GM21526 (cell line): Measurements from ENCODE around the gene CTBP2.

Experiments
- ATAC-seq: cut with Tn5 transposase; IDR thresholded peaks from one replicate; pipeline ENCODE4 v1.9.1; 2021; ENCODE audit warnings: moderate library complexity; ENCODE audit not compliant: unreplicated experiment, low FRiP score

Gene CTBP2

DNA sequence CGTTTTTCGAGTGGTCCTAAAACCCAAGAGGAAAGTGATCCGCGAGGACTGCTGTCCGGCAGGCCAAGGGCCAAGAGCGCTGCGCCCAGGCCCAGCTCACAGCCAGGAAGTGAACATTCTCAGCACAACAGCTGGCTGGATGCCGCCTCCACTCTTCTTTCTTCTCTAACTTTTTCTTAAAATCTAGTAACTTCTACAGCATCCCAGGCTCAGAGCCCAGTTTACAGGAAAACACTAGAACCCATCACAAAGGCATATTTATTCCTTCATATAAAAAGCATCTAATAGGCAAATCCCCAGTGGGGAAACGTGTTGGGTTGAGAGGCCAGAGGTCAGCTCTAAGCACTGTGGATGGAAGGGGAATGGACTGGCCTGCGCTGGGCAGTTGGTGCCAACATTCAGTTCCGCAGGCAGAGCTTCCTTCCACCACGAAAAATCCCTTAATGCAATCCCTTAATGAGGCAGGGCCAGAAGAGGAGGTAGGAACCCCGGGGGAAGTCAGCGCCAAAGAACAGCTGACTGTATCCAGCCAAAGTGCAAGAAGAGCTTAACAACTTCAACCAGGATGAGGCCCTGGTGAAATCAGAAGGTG lies 143.7 kb downstream of the CTBP2 start:
- no peak for ATAC-seq

DNA sequence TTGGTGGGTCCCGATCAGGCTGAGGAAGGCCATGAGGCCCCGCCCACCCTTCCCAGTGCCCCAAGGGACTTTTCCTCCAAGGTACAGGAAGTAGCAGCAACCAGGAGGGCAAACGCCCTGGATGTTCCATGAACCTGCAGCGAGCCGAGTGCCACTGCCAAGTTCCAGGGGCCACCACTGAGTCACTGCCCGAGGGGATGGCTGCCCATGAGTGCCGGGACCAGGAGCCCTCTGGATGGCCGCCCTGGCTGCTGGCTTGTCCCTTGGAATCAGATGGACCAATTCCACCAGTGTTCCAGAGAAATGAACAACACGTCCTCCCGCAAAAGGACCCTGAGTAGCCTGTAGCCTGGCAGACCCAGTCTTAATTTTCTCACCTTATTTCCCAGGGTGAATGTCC lies 144.2 kb downstream of the CTBP2 start:
- no peak for ATAC-seq

GRCh38 chr10:125015356-125015944 lies 144.9 kb downstream of the CTBP2 start:
- ATAC-seq = no peak

DNA sequence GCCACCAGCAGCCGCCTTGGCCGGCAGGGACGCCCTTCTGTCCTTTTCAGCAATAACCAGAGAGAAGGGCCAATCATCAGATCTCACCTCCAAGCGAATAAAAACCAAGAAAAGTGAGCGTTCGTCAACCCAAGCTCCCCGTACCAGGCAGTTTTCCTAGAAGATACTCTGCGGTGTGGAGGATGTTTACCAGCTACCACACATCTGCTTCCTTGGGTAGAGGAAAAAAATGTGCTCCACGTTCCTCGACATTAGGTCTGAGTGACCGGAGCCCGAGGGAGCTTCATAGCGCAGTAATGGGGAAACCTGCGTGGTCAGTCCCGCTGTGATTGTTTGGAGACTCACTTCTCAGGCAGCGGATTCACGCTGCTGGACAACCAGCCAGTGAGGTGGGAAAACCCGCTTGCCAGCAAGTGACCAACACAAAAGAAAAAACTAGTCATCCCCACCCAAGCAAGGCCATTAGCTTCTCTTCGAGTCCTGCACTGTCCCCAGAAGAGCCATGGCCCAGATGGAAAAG lies 145.5 kb downstream of the CTBP2 start:
- no peak for ATAC-seq

DNA sequence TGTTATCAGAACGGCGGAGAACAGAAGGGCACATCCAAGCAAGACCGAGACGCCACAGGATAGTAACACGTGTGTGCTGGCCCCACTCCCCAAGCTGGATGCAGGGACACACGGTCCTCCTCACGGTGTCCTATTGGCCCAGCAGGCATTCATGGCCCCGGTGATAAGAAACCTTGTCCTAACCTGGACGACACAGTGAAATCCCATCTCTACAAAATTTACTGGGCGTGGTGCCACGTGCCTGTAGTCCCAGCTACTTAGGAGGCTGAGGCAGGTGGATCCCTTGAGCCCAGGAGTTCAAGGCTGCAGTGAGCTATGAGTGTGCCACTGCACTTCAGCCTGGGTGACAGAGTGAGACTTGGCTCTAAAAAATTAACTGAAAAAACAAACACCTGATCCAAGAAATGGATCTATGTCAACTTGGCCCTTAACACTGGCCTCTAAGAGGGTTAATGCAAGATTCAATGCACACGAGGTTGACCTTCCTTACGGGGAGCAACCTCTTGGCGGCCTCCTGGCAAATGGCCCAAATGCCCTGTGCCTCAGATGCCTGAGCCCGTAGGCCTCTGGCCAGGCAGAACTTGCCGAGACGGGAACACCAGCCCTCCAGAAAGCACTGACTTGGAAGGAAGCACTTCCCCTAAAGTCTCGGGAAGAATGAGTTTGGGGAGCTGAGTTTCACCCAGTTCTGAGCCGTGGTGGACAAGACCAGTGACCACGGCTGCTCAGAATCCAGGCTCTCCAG lies 146.1 kb downstream of the CTBP2 start:
- no peak for ATAC-seq

- ATAC-seq = no peak
Measured at GRCh38 chr10:125013529-125013872, 146.9 kb downstream of the CTBP2 start.

DNA sequence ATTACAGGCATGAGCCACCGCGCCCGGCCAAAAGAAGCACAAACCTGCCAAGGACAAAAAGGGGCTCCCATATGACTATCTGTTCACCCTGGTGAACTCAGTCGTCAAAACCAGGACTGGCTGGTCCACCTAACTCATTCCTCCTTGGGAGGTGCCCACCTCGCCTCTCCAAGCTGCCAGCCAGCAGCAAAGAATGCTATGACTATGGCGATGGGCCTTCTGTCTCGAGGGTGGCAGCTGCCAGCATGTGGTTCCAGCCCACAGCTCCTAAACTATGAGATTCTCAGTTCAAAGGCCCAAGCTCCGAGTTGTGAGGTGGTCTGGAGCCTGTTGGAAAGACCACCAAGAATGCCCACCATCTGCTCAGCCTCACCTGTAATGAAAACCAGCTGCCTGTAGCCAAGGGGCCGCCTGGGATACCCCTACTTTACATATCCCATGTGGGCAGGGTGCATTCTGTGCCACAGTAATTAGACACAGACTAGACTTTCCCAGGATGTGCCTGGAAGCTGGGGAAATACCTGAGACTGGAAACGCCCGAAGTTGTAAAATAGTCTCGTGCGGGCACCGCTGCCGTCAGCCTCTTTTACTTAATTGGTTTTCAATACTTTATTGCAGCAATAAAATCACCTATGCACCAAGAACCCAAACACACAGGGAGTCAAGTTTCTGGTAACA lies 147.4 kb downstream of the CTBP2 start:
- ATAC-seq = no peak

DNA sequence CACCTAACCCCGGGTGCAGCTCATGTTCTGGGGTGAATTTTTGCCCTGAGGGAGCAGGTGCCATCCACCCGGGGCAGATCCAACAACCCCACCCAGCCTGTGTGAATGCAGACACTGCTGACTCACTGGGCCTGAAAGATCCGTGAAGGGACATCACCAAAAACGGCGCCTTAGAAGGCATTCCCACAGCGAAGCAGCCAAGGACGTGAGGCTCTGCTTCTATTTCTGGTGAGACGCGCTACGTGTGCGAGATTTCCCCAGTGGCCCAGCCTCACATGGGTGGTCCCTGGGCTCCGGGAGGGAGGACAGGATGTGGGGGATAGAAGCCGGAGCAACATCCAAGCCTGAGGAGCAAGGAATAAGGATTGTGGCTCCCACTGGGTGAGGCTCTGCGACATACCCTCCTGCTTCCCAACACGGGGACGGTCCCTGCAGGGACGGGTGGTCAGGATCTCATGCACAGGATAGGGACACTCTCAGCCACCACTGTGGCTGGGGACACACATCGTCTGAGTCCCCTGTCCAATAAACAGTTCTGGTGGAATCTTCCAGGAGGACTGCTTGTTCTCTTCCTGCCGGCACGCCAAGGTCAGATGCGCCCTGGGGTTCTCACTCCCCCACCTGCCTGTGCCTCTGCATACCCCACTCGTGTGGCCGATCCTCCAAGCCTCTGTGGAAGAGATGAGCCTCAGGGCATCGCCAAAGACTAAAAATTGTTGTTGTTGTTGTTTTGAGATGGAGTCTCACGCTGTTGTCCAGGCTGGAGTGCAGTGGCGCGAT lies 148.2 kb downstream of the CTBP2 start:
- ATAC-seq = no peak

- no peak for ATAC-seq
Measured at GRCh38 chr10:125011171-125011925, 149.0 kb downstream of the CTBP2 start.

DNA sequence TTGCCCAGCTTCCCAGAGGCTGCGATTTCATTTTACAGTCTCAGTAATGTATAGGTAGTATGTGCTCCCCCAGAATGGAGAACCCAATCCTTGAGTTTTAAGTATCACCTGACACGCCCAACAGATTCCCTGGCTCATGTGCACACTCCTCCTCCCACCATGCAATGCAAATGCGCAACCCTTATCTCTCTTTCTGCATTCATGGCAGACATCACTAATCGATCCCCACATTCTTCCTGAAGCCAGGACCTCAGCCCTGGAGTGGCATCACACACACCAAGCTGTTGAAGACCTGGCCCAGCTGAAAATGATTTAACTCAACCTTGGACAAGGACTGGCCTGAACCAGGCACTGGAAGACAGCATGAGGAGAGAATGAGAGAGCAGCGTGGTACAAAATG lies 150.0 kb downstream of the CTBP2 start:
- no peak for ATAC-seq

- no peak for ATAC-seq
Measured at GRCh38 chr10:125009661-125010161, 150.7 kb downstream of the CTBP2 start.

DNA sequence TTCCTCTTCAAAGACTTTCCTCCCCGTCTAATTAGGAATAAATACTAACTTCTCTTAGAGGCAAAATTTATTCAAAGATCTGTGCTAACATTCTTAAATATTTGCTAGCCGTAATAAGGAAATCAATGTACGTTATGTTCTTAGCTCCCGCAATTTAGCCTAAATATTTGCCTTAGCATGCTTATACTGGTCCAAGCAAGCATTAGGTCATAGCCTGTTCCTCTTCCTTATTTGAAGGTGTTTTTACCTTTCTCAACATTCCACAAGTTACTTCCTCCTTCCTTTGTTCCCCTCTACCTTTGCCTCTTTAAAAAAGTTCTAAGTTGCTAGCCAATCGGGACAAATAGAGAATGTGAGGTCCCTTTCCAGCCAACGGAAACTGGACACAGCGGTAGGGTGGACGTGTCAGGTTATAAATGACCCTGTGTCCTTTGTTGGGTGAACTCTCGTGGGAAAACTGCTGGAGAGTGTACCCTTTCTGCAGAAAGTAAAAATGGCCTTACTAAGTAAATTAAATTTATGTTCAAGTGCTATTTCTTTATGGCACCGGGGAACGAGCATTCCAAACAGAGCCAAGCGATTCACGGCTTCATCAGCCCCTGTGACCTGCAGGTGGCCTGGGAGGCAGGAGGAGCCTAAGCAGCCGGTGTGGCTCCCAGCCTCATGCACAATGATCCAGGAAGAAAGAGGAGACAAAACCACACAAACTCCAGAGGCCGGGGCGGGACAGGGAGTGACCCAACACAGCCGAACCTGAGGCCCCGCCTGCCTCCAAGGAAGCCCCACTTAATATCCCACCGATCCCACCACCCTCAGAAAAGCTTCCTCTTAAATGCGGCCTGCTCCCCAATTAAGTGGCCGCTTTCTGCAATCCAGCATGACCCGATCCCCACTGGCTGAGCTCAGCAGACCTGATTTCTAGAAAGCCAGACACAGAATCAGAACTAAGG lies 151.4 kb downstream of the CTBP2 start:
- no peak for ATAC-seq

- ATAC-seq = no peak
Measured at GRCh38 chr10:125007436-125007835, 152.9 kb downstream of the CTBP2 start.

DNA sequence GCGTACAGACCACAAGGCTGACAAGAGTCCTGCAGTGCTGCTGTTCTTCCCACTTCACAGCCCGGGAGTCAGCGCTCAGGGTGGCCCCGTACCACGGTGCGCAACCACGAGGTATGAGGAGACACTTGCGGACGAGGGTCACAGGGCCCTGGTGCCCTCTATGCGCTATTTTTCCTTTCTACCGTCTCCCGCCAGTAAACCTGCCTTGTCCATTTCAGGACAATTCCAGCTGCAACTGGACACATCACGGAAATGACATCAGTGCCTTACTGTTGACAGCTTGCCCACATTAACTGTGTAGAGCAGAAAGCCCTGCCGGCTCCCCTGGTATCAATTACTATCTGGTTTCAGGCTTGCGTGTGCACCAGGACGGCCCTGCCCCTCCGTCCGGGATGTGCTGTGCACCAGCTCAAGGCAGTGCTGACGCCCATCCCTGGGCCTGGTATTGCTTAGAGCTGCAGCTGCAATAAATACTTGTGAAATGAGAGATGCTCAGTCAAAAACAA lies 153.4 kb downstream of the CTBP2 start:
- ATAC-seq = no peak

- ATAC-seq = no peak
Measured at GRCh38 chr10:125006188-125006680, 154.1 kb downstream of the CTBP2 start.

GRCh38 chr10:125005312-125006187 lies 154.8 kb downstream of the CTBP2 start:
- no peak for ATAC-seq

- no peak for ATAC-seq
Measured at GRCh38 chr10:125004571-125005311, 155.6 kb downstream of the CTBP2 start.
